Mesothelial cell of epicardium (in vitro differentiated cells): Measurements from ENCODE around the gene RAF1. TPM values are rescaled to one million over a fixed set of nuclear protein-coding genes. Genes with fewer than 3 reads are reported as not detected.

Experiments used
- DNase-seq, 2 experiments: peaks; one replicate each; pipeline ENCODE4 v3.0.0; 2021; ENCODE audit warnings: low spot score in 2 of 2; ENCODE audit not compliant: unreplicated experiment in 2 of 2
- H3K27ac Mint-ChIP-seq: 2 replicates; pipeline ENCODE4 v1.8.0; 2021; ENCODE audit warnings: mixed read lengths
- H3K27me3 Mint-ChIP-seq: 2 replicates; pipeline ENCODE4 v1.8.0; 2021; ENCODE audit warnings: low read depth, mixed read lengths
- H3K36me3 Mint-ChIP-seq: 2 replicates; pipeline ENCODE4 v1.8.0; 2021; ENCODE audit warnings: mixed read lengths
- H3K4me1 Mint-ChIP-seq: 2 replicates; pipeline ENCODE4 v1.8.0; 2021; ENCODE audit warnings: mixed read lengths
- H3K4me3 Mint-ChIP-seq: 2 replicates; pipeline ENCODE4 v1.8.0; 2021; ENCODE audit warnings: mild to moderate bottlenecking, moderate library complexity, mixed read lengths
- H3K9me3 Mint-ChIP-seq: 2 replicates; pipeline ENCODE4 v1.8.0; 2021; ENCODE audit warnings: mixed read lengths
- total RNA-seq: library from RNA; stranded (reverse); gene quantifications from 3 replicates; pipeline ENCODE4 v1.2.1, GENCODE V29; 2021
- TF ChIP-seq, protein P1 (sequence below): fragments of 200-600 bp; sonication (generic); IDR thresholded peaks from one replicate; pipeline ENCODE4 v1.5.0; 2021; ENCODE audit warnings: antibody characterized with exemption; ENCODE audit not compliant: unreplicated experiment

Gene RAF1
- total RNA-seq, 1 donor from 2014 or later: 116 TPM

DNA sequence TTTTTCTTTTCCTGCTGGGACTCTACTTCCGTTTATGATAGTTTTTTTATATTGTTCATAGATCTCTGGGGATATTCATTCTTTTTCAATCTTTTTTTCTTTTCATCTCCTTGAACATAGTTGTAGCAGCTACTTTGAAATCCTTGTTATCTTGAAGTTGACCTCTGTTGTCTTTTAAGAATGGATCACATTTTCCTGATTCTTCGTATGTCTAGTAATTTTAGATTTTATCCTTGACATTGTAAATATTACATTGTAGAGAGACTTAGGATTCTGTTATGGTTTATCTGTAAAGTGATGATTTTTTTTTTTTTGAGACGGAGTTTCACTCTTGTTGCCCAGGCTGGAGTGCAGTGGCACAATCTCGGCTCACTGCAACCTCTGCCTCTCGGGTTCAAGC, 86.5 kb downstream of the RAF1 start:
- Mint-ChIP-seq H3K36me3 (peaks cover 47% of the 10 kb centered on the region), H3K4me1 (no peaks in the 10 kb centered on the region), H3K27me3 (no peaks in the 10 kb centered on the region), H3K27ac (no peak overlapping the region), H3K4me3 (no peak overlapping the region), H3K9me3 (peaks cover 3% of the 10 kb centered on the region)
- no peak for DNase-seq
- TF ChIP-seq, protein P1, sequence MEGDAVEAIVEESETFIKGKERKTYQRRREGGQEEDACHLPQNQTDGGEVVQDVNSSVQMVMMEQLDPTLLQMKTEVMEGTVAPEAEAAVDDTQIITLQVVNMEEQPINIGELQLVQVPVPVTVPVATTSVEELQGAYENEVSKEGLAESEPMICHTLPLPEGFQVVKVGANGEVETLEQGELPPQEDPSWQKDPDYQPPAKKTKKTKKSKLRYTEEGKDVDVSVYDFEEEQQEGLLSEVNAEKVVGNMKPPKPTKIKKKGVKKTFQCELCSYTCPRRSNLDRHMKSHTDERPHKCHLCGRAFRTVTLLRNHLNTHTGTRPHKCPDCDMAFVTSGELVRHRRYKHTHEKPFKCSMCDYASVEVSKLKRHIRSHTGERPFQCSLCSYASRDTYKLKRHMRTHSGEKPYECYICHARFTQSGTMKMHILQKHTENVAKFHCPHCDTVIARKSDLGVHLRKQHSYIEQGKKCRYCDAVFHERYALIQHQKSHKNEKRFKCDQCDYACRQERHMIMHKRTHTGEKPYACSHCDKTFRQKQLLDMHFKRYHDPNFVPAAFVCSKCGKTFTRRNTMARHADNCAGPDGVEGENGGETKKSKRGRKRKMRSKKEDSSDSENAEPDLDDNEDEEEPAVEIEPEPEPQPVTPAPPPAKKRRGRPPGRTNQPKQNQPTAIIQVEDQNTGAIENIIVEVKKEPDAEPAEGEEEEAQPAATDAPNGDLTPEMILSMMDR: no peak

DNA sequence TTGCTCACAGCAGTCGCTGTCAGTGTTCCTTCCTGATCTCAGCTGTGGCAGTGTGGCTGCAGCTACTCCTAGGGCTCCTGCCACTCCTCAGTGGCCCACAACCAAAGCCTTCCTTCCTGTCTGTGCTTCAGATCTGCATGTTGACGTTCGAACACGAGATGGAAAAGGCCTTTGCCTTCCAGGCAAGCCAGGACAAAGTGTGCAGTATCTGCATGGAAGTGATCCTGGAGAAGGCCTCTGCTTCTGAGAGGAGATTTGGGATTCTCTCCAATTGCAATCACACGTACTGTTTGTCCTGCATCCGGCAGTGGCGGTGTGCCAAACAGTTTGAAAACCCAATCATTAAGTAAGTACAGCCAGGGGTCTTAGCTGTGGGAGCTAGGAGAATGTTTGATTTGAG, 89.3 kb downstream of the RAF1 start:
- no peaks in the 10 kb centered on the region for H3K27me3 Mint-ChIP-seq
- no peak overlapping the region for H3K4me3 Mint-ChIP-seq
- TF ChIP-seq, protein P1: no peak
- H3K9me3 Mint-ChIP-seq: peaks cover 3% of the 10 kb centered on the region
- DNase-seq: no peak
- H3K4me1 Mint-ChIP-seq: no peaks in the 10 kb centered on the region
- H3K36me3 Mint-ChIP-seq: peaks cover 58% of the 10 kb centered on the region
- H3K27ac Mint-ChIP-seq: no peak overlapping the region

DNA sequence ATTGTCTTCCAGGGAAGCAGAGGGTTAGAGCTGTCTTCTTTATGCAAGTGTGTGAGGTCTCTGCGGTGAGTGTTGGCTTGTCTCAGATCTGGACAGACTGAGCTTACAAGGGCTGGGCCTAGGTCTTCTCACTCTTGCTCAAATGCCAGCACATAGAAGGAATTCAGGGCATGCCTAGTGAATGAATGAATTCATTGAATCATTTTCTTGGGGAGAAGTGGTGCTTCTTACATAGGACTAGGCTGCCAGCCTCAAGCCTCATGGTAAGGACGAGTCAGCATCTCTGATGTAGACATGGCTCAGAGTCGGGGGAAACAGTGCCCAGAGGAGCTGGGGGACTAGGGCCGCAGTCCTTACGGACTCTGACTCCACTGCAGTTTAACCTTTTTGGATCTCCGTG, 89.8 kb downstream of the RAF1 start:
- Mint-ChIP-seq H3K4me1 (no peaks in the 10 kb centered on the region), H3K9me3 (peaks cover 3% of the 10 kb centered on the region), H3K27ac (no peak overlapping the region), H3K27me3 (no peaks in the 10 kb centered on the region), H3K36me3 (peaks cover 57% of the 10 kb centered on the region), H3K4me3 (no peak overlapping the region)
- no peak for DNase-seq
- TF ChIP-seq, protein P1: no peak

DNA sequence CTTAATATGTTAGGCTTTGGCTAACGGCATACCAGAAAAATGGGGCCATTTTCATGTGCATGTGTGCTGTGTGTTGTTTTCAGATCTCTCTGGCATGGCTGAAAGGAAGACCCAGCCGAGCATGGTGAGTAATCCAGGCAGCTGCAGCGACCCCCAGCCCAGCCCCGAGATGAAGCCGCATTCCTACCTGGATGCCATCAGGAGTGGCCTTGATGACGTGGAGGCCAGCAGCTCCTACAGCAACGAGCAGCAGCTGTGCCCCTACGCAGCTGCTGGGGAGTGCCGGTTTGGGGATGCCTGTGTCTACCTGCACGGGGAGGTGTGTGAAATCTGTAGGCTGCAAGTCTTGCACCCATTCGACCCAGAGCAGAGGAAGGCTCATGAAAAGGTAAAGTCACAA, 91.9 kb downstream of the RAF1 start:
- no peak overlapping the region for H3K27ac Mint-ChIP-seq

DNA sequence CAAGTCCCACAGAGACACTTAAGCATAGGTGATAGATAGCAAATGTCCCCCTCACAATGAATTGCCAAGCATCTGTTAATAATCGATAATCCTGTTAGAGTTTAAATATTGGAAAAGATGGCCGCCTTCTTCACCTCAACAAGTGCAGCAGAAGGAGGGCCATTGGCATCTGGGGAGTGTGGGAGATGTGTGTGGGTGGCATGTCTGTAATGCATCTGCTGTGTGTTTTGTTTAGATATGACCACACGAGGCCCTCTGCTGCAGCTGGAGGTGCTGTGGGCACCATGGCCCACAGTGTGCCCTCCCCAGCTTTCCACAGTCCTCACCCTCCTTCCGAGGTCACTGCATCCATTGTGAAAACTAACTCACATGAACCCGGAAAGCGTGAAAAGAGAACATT, 94.1 kb downstream of the RAF1 start:
- H3K27ac Mint-ChIP-seq: no peak overlapping the region
- H3K27me3 Mint-ChIP-seq: no peaks in the 10 kb centered on the region
- DNase-seq: no peak

More for the DNA sequence above, 91.9 kb downstream of the RAF1 start:
- Mint-ChIP-seq H3K9me3 (peaks cover 1% of the 10 kb centered on the region), H3K27me3 (no peaks in the 10 kb centered on the region), H3K4me3 (no peak overlapping the region), H3K4me1 (no peaks in the 10 kb centered on the region), H3K36me3 (peaks cover 55% of the 10 kb centered on the region)
- TF ChIP-seq, protein P1: no peak
- DNase-seq: no peak

More for the DNA sequence above, 94.1 kb downstream of the RAF1 start:
- Mint-ChIP-seq H3K4me3 (no peak overlapping the region), H3K9me3 (peaks cover 10% of the 10 kb centered on the region), H3K36me3 (peaks cover 57% of the 10 kb centered on the region), H3K4me1 (peaks cover under 1% of the 10 kb centered on the region)
- TF ChIP-seq, protein P1: no peak
